NCI-H82 (cell line): ENCODE data around the gene BNIP3.
"Not testable (repeated sequence)": the region's sequence is repeated elsewhere in the genome, so short reads cannot be mapped to it uniquely, and the experiment has no call there.

Experiments used
- DNase-seq: peaks from one replicate; lab custom pipeline; 2025; lab: John Stamatoyannopoulos, UW

The BNIP3 gene

GRCh38 chr10:131929122-131929845 lies 52.4 kb downstream of the BNIP3 start:
- peak; percentile 0 for DNase-seq

DNA sequence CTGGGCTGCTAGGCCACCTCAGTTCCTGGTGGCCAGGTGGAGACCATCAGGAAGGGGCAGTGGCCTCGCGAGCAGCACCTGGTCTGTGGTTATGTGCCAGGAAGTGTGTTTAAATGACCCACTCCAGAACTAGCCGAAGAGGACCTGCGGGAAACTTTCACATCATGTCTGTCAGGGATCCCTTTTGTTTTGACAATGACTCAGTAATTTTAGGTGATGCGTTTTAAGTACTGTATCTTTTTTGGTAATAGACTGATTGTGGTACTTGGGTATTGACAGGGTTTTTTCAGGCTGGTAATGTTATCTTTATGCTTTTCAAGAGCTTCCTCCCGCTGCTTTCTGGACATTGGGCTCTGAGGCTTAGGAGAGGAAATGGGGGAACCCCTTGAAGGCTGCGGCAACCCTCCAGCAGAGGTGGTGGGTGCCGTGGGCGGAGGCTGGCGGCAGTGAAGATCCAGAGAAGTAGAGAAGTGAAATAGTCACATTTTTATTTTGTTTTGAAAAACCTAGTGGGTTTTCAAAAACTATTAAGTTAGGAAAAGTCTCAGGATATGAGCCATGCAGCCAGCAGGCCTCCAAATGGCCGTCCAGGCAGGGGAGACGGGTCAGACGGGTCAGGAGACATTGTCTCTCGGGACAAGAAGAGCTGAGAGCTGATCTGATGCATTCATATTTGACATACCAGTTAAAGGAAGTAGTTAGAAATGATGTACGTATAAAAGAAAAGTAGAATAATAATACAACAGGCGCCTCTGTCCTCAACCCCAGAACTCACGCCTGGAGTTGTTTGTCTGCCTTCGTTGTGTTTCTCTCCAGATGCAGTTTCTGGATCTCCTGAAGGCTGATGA lies 53.3 kb downstream of the BNIP3 start:
- no peak for DNase-seq

- DNase-seq, result no peak
Observed at GRCh38 chr10:131926743-131927595, 54.8 kb downstream of the BNIP3 start.

GRCh38 chr10:131926253-131926652 lies 55.5 kb downstream of the BNIP3 start:
- DNase-seq, result no peak

GRCh38 chr10:131925716-131926115 lies 56.0 kb downstream of the BNIP3 start:
- no peak for DNase-seq

- no peak for DNase-seq
Observed at GRCh38 chr10:131925011-131925649, 56.6 kb downstream of the BNIP3 start.

- no peak for DNase-seq
Observed at GRCh38 chr10:131923038-131923756, 58.5 kb downstream of the BNIP3 start.

- no peak for DNase-seq
Observed at GRCh38 chr10:131921184-131921583, 60.5 kb downstream of the BNIP3 start.

GRCh38 chr10:131920693-131921092 lies 61.0 kb downstream of the BNIP3 start:
- DNase-seq, result no peak

- DNase-seq, result no peak
Observed at GRCh38 chr10:131920151-131920550, 61.6 kb downstream of the BNIP3 start.

DNA sequence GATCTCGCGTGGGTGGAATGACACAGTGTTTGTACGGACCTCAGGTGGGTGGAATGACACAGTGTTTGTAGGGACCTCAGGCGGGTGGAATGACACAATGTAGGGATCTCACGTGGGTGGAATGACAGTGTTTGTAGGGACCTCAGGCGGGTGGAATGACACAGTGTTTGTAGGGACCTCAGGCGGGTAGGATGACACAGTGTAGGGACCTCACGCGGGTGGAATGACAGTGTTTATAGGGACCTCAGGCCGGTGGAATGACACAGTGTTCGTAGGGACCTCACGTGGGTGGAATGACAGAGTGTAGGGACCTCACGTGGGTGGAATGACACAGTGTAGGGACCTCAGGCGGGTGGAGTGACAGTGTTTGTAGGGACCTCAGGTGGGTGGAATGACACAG lies 62.3 kb downstream of the BNIP3 start:
- DNase-seq, result not testable (repeated sequence)
